Adrenal gland (tissue), 5 donors: Measurements from ENCODE around the gene SPEM1.

Experiments
- POLR2A ChIP-seq, 2 donors: fragments of 450-650 bp; IDR thresholded peaks; one replicate each; pipeline ENCODE4 v1.6.1; 2017; ENCODE audit warnings: antibody characterized with exemption in 2 of 2, mild to moderate bottlenecking in 2 of 2, moderate library complexity in 1 of 2
- TF ChIP-seq, protein P1 (sequence below), 6 experiments: fragments of 450-650 bp in 4 of 6; fragments of 200-600 bp in 2 of 6; sonication (generic) in 1 of 6; IDR thresholded peaks; 1 replicate in 5 of 6; 2 replicates in 1 of 6; pipeline versions ENCODE4 v1.5.1 to v1.8.0; 2016 to 2021; ENCODE audit warnings: antibody characterized with exemption in 6 of 6, mild to moderate bottlenecking in 2 of 6, moderate library complexity in 1 of 6
- donor health status: DM: no; HTN: no; CAD: no.

DNA sequence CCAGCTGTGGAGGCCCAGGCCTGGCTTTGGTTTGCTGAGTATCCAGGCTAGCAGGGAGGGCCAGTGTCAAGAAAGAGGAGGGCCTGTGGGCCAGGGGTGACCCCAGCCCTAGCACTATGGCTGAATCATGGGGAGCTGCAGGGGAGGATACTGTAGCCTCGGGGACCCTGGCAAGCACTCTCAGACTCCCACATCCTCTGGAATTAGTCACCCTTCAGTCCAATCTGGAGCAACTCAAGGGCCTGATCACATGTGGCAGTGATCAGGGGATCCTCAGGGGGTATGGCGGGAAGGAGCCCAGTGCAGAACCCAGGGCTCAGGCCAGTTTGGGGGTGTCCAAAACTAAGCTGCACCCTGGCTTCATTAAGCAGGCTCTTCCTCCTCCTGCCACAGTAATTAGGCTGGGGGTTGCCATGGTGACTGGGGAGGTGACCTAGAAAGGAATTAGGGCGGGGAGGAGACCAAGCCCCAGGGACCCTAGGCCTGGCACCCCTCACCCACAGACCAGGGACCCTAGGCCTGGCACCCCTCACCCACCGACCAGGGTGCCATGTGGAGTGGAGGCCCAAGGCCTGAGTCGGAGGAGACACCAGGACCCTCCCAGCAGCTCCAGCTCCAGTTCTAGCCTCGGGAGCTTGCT is 6.7 kb upstream of the SPEM1 start:
- TF ChIP-seq, protein P1, sequence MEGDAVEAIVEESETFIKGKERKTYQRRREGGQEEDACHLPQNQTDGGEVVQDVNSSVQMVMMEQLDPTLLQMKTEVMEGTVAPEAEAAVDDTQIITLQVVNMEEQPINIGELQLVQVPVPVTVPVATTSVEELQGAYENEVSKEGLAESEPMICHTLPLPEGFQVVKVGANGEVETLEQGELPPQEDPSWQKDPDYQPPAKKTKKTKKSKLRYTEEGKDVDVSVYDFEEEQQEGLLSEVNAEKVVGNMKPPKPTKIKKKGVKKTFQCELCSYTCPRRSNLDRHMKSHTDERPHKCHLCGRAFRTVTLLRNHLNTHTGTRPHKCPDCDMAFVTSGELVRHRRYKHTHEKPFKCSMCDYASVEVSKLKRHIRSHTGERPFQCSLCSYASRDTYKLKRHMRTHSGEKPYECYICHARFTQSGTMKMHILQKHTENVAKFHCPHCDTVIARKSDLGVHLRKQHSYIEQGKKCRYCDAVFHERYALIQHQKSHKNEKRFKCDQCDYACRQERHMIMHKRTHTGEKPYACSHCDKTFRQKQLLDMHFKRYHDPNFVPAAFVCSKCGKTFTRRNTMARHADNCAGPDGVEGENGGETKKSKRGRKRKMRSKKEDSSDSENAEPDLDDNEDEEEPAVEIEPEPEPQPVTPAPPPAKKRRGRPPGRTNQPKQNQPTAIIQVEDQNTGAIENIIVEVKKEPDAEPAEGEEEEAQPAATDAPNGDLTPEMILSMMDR (IDR thresholded peaks at IDR 0.05) = no peak
- no peak for TF ChIP-seq POLR2A (IDR thresholded peaks at IDR 0.05)
